H1 (cell line): Measurements from ENCODE around the gene TMEM25. TPM values are rescaled to one million over a fixed set of nuclear protein-coding genes. Genes with fewer than 3 reads are reported as not detected.
A peak's percentile ranks its signal among the peaks of the same experiment; 100 is the strongest.

Experiments
- CTCF ChIA-PET: fragments of 300-600 bp; sonication (Branson Sonifier 250); formaldehyde crosslinking; loops from one replicate; lab custom pipeline; 2021; ENCODE audit not compliant: partially characterized antibody; lab: Charles Lee
- POLR2A ChIA-PET: fragments of 300-600 bp; sonication (Branson Sonifier 250); formaldehyde crosslinking; loops from one replicate; lab custom pipeline; 2021; ENCODE audit warnings: inconsistent platforms; ENCODE audit not compliant: partially characterized antibody; lab: Charles Lee
- DNase-seq, 2 experiments: peaks; one replicate each; pipeline versions ENCODE4 v3.0.0 to v3.0.0-alpha.2; 2010 to 2022; ENCODE audit warnings: low spot score in 2 of 2, low read depth in 1 of 2, mixed read lengths in 1 of 2
- FAIRE-seq: peaks from 2 replicates; lab custom pipeline; 2011; peaks lifted over from hg19 to GRCh38; lab: Jason Lieb, UNC
- H2AFZ ChIP-seq: 2 replicates; pipeline ENCODE4 v1.8.1; 2012; ENCODE audit warnings: low read length, inconsistent platforms
- H2AK5ac ChIP-seq: 2 replicates; pipeline ENCODE4 v1.6.1; 2013; ENCODE audit warnings: low read depth, low read length
- H2BK120ac ChIP-seq: replicated peaks from 2 replicates; pipeline ENCODE3; 2013; ENCODE audit warnings: low read depth, low read length, inconsistent platforms
- H2BK12ac ChIP-seq: 2 replicates; pipeline ENCODE4 v1.6.1; 2013; ENCODE audit warnings: low read depth, low read length
- H2BK15ac ChIP-seq: 2 replicates; pipeline ENCODE4 v1.6.1; 2013; ENCODE audit warnings: low read length
- H2BK20ac ChIP-seq: 2 replicates; pipeline ENCODE4 v1.6.1; 2013; ENCODE audit warnings: low read length
- H2BK5ac ChIP-seq: 2 replicates; pipeline ENCODE4 v1.6.1; 2013; ENCODE audit warnings: low read depth, low read length
- H3K14ac ChIP-seq: 2 replicates; pipeline ENCODE4 v1.6.1; 2013; ENCODE audit warnings: inconsistent platforms; ENCODE audit not compliant: insufficient read length
- H3K18ac ChIP-seq: 2 replicates; pipeline ENCODE4 v1.6.1; 2013; ENCODE audit warnings: low read length; ENCODE audit errors: extremely low read depth
- H3K23ac ChIP-seq: 2 replicates; pipeline ENCODE4 v1.6.1; 2013; ENCODE audit warnings: inconsistent platforms; ENCODE audit not compliant: insufficient read length
- H3K23me2 ChIP-seq: 2 replicates; pipeline ENCODE4 v1.6.1; 2013; ENCODE audit warnings: low read depth, low read length
- H3K27ac ChIP-seq: 2 replicates; pipeline ENCODE4 v1.6.1; 2011; ENCODE audit warnings: low read depth, low read length, inconsistent platforms
- H3K27me3 ChIP-seq, 4 experiments: replicated peaks in 1 of 4; 1 replicate in 1 of 4; 2 replicates in 3 of 4; pipeline versions ENCODE4 v1.6.1 to v1.8.1; 2011 to 2013; ENCODE audit warnings: low read length in 3 of 4, mild to moderate bottlenecking in 3 of 4, inconsistent platforms in 2 of 4, mixed read lengths in 2 of 4, moderate library complexity in 1 of 4; ENCODE audit not compliant: control insufficient read depth in 3 of 4, insufficient read depth in 3 of 4; ENCODE audit errors: extremely low read depth in 1 of 4
- H3K36me3 ChIP-seq, 4 experiments: 2 replicates each; pipeline versions ENCODE4 v1.6.1 to v1.8.1; 2011 to 2013; ENCODE audit warnings: mild to moderate bottlenecking in 4 of 4, low read length in 3 of 4, moderate library complexity in 2 of 4, control low read depth in 1 of 4, inconsistent platforms in 1 of 4; ENCODE audit not compliant: insufficient read depth in 4 of 4, control insufficient read depth in 2 of 4
- H3K4ac ChIP-seq: replicated peaks from 2 replicates; pipeline ENCODE3; 2013; ENCODE audit warnings: low read length, low read depth, mixed read lengths, inconsistent platforms; ENCODE audit not compliant: insufficient read length
- H3K4me1 ChIP-seq, 4 experiments: replicated peaks in 1 of 4; 1 replicate in 1 of 4; 2 replicates in 3 of 4; pipeline versions ENCODE4 v1.6.1 to v1.8.1; 2011 to 2013; ENCODE audit warnings: low read length in 3 of 4, inconsistent platforms in 2 of 4, mixed read lengths in 1 of 4; ENCODE audit not compliant: insufficient read depth in 4 of 4, control insufficient read depth in 3 of 4
- H3K4me2 ChIP-seq, 2 experiments: 2 replicates each; pipeline versions ENCODE4 v1.6.1 to v1.8.1; 2011 to 2013; ENCODE audit warnings: low read depth in 2 of 2, low read length in 2 of 2, control low read depth in 1 of 2, inconsistent platforms in 1 of 2, mild to moderate bottlenecking in 1 of 2; ENCODE audit not compliant: insufficient read depth in 1 of 2
- H3K4me3 ChIP-seq, 4 experiments: fragments of 200-600, 300-600 bp in 1 of 4; sonication (generic), shearing (Covaris generic), sonication (Bioruptor Twin) in 1 of 4; 2 replicates each; pipeline versions ENCODE4 v1.5.1 to v1.8.1; 2011 to 2016; ENCODE audit warnings: low read length in 4 of 4, low read depth in 3 of 4, control low read depth in 2 of 4, inconsistent platforms in 2 of 4, mild to moderate bottlenecking in 2 of 4, mixed read lengths in 1 of 4, moderate library complexity in 1 of 4; ENCODE audit not compliant: insufficient read depth in 2 of 4; ENCODE audit errors: extremely low read depth in 1 of 4
- H3K56ac ChIP-seq: replicated peaks from 2 replicates; pipeline ENCODE3; 2013; ENCODE audit warnings: low read depth, mild to moderate bottlenecking, mixed read lengths, low read length, inconsistent platforms; ENCODE audit not compliant: insufficient read length
- H3K79me1 ChIP-seq: 2 replicates; pipeline ENCODE4 v1.6.1; 2013; ENCODE audit warnings: low read depth, low read length, control low read depth
- H3K79me2 ChIP-seq, 2 experiments: 2 replicates each; pipeline versions ENCODE4 v1.6.1 to v1.8.1; 2012 to 2013; ENCODE audit warnings: low read length in 2 of 2, mild to moderate bottlenecking in 2 of 2, inconsistent platforms in 1 of 2; ENCODE audit not compliant: insufficient read depth in 2 of 2, control insufficient read depth in 1 of 2
- H3K9ac ChIP-seq, 4 experiments: replicated peaks in 1 of 4; 1 replicate in 1 of 4; 2 replicates in 3 of 4; pipeline versions ENCODE4 v1.6.1 to v1.8.1; 2011 to 2013; ENCODE audit warnings: low read depth in 3 of 4, low read length in 3 of 4, control low read depth in 2 of 4, mild to moderate bottlenecking in 2 of 4, moderate library complexity in 2 of 4, inconsistent platforms in 1 of 4; ENCODE audit errors: extremely low read depth in 1 of 4
- H3K9me3 ChIP-seq, 2 experiments: 2 replicates each; pipeline versions ENCODE4 v1.6.1 to v1.8.1; 2012 to 2013; ENCODE audit warnings: mild to moderate bottlenecking in 2 of 2, moderate library complexity in 2 of 2, control low read depth in 1 of 2, inconsistent platforms in 1 of 2, low read depth in 1 of 2, low read length in 1 of 2, mixed read lengths in 1 of 2; ENCODE audit not compliant: insufficient read depth in 2 of 2
- H4K20me1 ChIP-seq, 2 experiments: replicated peaks in 1 of 2; 2 replicates each; pipeline versions ENCODE3 to v1.8.1; 2011 to 2013; ENCODE audit warnings: inconsistent platforms in 2 of 2, low read length in 2 of 2, mild to moderate bottlenecking in 1 of 2; ENCODE audit not compliant: insufficient read depth in 2 of 2, control insufficient read depth in 1 of 2
- H4K5ac ChIP-seq: 2 replicates; pipeline ENCODE4 v1.6.1; 2013; ENCODE audit warnings: low read length, low read depth, mixed read lengths, inconsistent platforms; ENCODE audit not compliant: insufficient read length
- H4K8ac ChIP-seq: 2 replicates; pipeline ENCODE4 v1.8.0; 2013; ENCODE audit warnings: mild to moderate bottlenecking, moderate library complexity, low read length, inconsistent platforms; ENCODE audit not compliant: insufficient read depth; ENCODE audit errors: extremely low read depth
- H4K91ac ChIP-seq: replicated peaks from 2 replicates; pipeline ENCODE3; 2013; ENCODE audit warnings: low read length, mixed read lengths, inconsistent platforms; ENCODE audit not compliant: insufficient read length
- BRCA1 ChIP-seq: IDR thresholded peaks from 2 replicates; pipeline ENCODE4 v1.6.1; 2012; ENCODE audit warnings: low read depth, low read length, improper control_type of control experiment
- EGR1 ChIP-seq: IDR thresholded peaks from 2 replicates; pipeline ENCODE4 v1.6.1; 2011; ENCODE audit warnings: low read depth, low read length, borderline replicate concordance
- EZH2 ChIP-seq: fragments of 200-600 bp; sonication (generic); IDR thresholded peaks from 2 replicates; pipeline ENCODE4 v1.7.1; 2012; ENCODE audit warnings: low read depth, mild to moderate bottlenecking, moderate library complexity, low read length, inconsistent platforms; ENCODE audit not compliant: severe bottlenecking
- MAFK ChIP-seq: IDR thresholded peaks from 2 replicates; pipeline ENCODE4 v1.6.1; 2012; ENCODE audit warnings: low read depth, mild to moderate bottlenecking, improper control_type of control experiment, low read length
- MAX ChIP-seq: IDR thresholded peaks from 2 replicates; pipeline ENCODE4 v1.6.1; 2012; ENCODE audit warnings: inconsistent platforms
- POLR2AphosphoS5 ChIP-seq: IDR thresholded peaks from 2 replicates; pipeline ENCODE4 v1.6.1; 2011; ENCODE audit warnings: low read depth, low read length
- RAD21 ChIP-seq, 2 experiments: IDR thresholded peaks in 1 of 2; conservative IDR thresholded peaks in 1 of 2; 2 replicates each; pipeline ENCODE4 v1.6.1; 2011; ENCODE audit warnings: low read depth in 2 of 2, low read length in 2 of 2, improper control_type of control experiment in 1 of 2, inconsistent platforms in 1 of 2, mild to moderate bottlenecking in 1 of 2, moderate library complexity in 1 of 2
- YY1 ChIP-seq: IDR thresholded peaks from 2 replicates; pipeline ENCODE4 v1.6.1; 2011; ENCODE audit warnings: low read depth, mild to moderate bottlenecking, low read length
- WGBS, 2 experiments: shearing (Covaris generic) in 1 of 2; methylation state at CpG; one replicate each; pipeline versions ENCODE4 v1.1.6 to v1.1.7; 2013 to 2015; ENCODE audit warnings: low lambda C conversion rate in 2 of 2, mixed read lengths in 2 of 2, inconsistent platforms in 1 of 2, low coverage in 1 of 2, missing lambda C conversion rate in 1 of 2; ENCODE audit not compliant: insufficient replicate concordance in 2 of 2, insufficient coverage in 1 of 2, insufficient read length in 1 of 2; ENCODE audit errors: extremely low coverage in 1 of 2, missing lambda C conversion rate in 1 of 2; 5-methylcytosine and 5-hydroxymethylcytosine counted together
- polyA plus RNA-seq, 7 experiments: library from polyadenylated mRNA; depleted of rRNA in 3 of 7; stranded (reverse) in 5 of 7; unstranded in 2 of 7; fragments of >200 nt in 5 of 7; fragments of 200-250 nt in 2 of 7; gene quantifications; 1 replicate in 5 of 7; 2 replicates in 1 of 7; 4 replicates in 1 of 7; pipeline versions ENCODE4 v1.2.1 to v1.2.3, GENCODE V29; 2011 to 2013; ENCODE audit warnings: missing spikeins in 2 of 7, mixed read lengths in 2 of 7
- total RNA-seq: library from RNA; stranded (reverse); fragmentation: NEBNext Ultra II Directional; extraction: Animal tissue kit (Norgen Biotek cat#: 25700); gene quantifications from 2 replicates; pipeline ENCODE4 v1.2.1, GENCODE V29; 2021

The TMEM25 gene
- total and polyA plus RNA-seq, 2 of the 8 experiments (the other 6 are each of a cell fraction or from before 2014, with no cell fraction given) = 18.3 to 26.8 TPM

DNA sequence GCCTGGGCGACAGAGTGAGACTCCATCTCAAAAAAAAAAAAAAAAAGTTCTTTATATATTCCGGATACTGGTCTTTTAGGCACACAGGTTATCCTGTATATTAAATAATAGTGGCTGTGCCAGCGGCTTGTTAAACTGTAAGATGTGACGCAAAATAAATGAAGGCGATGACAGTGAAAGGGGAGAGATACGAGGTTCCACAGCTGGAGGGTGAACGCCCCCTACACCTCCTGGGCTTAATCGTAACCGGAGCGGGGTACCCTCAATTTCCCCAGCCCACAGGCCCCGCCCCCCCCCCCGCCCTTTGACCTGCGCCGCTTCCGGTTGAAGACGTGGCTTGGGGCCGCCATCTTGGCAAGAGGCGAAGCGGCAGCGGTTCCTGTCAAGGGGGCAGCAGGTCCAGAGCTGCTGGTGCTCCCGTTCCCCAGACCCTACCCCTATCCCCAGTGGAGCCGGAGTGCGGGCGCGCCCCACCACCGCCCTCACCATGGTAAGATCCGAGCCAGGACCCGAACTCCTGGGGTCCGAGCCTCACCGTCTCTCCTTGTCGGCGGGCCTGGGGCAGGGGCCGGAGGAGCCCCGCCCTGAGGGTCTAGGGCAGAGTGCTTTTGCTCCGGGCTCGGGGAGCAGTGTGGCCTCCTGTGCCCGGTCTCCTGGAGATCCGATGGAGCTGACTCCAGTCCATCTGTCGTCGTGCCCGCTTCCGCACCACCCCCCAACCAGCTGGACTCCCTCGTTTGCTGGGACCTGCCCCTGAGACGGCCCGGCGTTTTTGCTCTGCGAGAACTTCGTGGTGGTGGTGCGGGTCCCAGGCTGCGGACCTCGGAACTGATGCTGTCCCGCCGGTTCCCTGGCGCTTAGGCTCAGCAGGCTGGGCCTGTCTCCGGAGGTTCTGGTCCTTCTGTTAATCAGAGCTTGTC lies 41.3 kb downstream of the TMEM25 start, which contains the start of gene ARCN1:
Gene ARCN1 (plus strand): TSS at position 349 of the 920 bp plus-strand sequence. CDS start 139 bp downstream, at position 488.
- ChIA-PET CTCF (interaction anchor here (0.6 to 1.2 kb wide), 4 partner anchors 23 to 293 kb away, joined by 3 read pairs; no protein-coding TSS in a partner anchor), POLR2A (interaction anchor here (0.6 to 1.6 kb wide), 8 partner anchors 9 to 450 kb away, joined by 3 to 7 read pairs (median 3); partner anchors contain the start of gene TMEM25)
- Histone ChIP-seq H3K79me2 (peaks cover 13 to 49% of the 10 kb centered on the region in 2 experiments), H3K4me3 (peak within 1 kb of the TSS; percentile 94 to 100 (median 95)), H3K36me3 (no peaks in the 10 kb centered on the region), H2BK12ac (no peak within 1 kb of the TSS), H3K23me2 (peaks cover 7% of the 10 kb centered on the region; the same call in 1 of the 2 replicates), H3K18ac (peak within 1 kb of the TSS; percentile 95), H3K56ac (peak within 1 kb of the TSS; percentile 74), H3K4me1 (peaks cover 0 to 4% (median 0%) of the 10 kb centered on the region in 4 experiments; a peak in 1 of 7 replicates), H3K27me3 (no peaks in the 10 kb centered on the region), H2BK15ac (no peak within 1 kb of the TSS), H3K23ac (no peak within 1 kb of the TSS), H2AK5ac (no peak within 1 kb of the TSS), H4K5ac (peak within 1 kb of the TSS; percentile 97), H3K4me2 (peak within 1 kb of the TSS; percentile 81 to 91), H3K27ac (peak within 1 kb of the TSS; percentile 90), H4K8ac (peak within 1 kb of the TSS; percentile 96), H3K9ac (peak within 1 kb of the TSS; percentile 73 to 94 (median 88)), H2BK120ac (no peak within 1 kb of the TSS), H2BK5ac (peak within 1 kb of the TSS; percentile 88; the same call in 1 of the 2 replicates), H3K79me1 (no peaks in the 10 kb centered on the region; the same call in 1 of the 2 replicates), H4K91ac (peak within 1 kb of the TSS; percentile 94), H2BK20ac (no peak within 1 kb of the TSS), H2AFZ (peak within 1 kb of the TSS; percentile 92), H4K20me1 (peaks cover 8% of the 10 kb centered on the region in 2 experiments), H3K4ac (peak within 1 kb of the TSS; percentile 74), H3K9me3 (no peaks in the 10 kb centered on the region), H3K14ac (no peak within 1 kb of the TSS)
- FAIRE-seq = no peak
- whole genome bisulfite sequencing, 2 experiments = 2% methylated on average over 49 of the region's 55 CpGs; no CpG with 5 or more reads in 1 of the 2 experiments
- DNase-seq = peak; percentile 47 to 77
- TF ChIP-seq BRCA1 (no peak), EZH2 (no peak), MAX (no peak), MAFK (no peak), EGR1 (no peak), RAD21 (IDR thresholded peaks at IDR 0.05 in 1 of 2, conservative IDR thresholded peaks at IDR 0.05 in 1 of 2; ENCODE audit: low read depth in 2 of 2, low read length in 2 of 2) (no peak), YY1 (peak; percentile 93), POLR2AphosphoS5 (peak; percentile 71)
